Measurements from ENCODE around the gene CTPS1.

Gene CTPS1

DNA sequence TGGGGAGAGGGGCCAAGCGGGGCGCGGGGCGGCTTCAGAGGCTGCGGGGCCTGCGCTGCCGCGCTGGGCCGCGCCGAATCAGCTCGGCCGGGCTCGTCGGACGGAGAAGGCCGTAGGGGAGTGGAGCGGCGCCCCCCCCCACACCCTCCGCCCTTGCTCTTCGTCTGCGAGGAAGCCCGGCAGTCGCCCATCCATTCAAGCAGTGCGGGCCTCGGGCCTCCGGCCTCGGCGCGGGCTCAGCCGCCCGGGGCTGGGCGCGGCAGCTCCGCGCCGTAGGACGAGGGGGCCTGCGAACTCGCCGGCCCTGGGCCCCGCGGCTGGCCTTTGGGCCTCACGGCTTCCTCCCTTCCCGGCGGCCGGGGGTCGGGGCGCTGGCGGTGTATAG, 564 bp downstream of the CTPS1 start:
- Histone ChIP-seq H3F3A (ENCODE audit: low read depth) (no peaks in the 10 kb centered on the region), H3K9ac (ENCODE audit: low read depth, low read length, poor library complexity, severe bottlenecking) (peak overlapping the region; percentile 96), H3K4me1 (ENCODE audit: insufficient read depth, low read length, poor library complexity, severe bottlenecking) (peaks cover 48% of the 10 kb centered on the region), H3K27me3 (ENCODE audit: insufficient read depth, low read length, poor library complexity, severe bottlenecking) (no peaks in the 10 kb centered on the region), H4K20me1 (ENCODE audit: insufficient read depth, low read length, poor library complexity, severe bottlenecking) (peaks cover 43% of the 10 kb centered on the region), H2AFZ (ENCODE audit: low read length) (no peak overlapping the region; the same call in 1 of the 2 replicates), H3K36me3 (ENCODE audit: insufficient read depth, low read length) (peaks cover 17% of the 10 kb centered on the region; the same call in 1 of the 2 replicates), H3K4me2 (ENCODE audit: low read depth, low read length, poor library complexity, severe bottlenecking) (peak overlapping the region; percentile 99), H3K79me2 (ENCODE audit: insufficient read depth, low read length) (peaks cover 56% of the 10 kb centered on the region), H3K9me3 (ENCODE audit: insufficient read depth, low read depth, low read length) (no peaks in the 10 kb centered on the region), H3K4me3 (ENCODE audit: low read length, poor library complexity, severe bottlenecking) (peak overlapping the region; percentile 80), H3K9me2 (replicated peaks; ENCODE audit: low read depth, low read length) (no peaks in the 10 kb centered on the region)
- TF ChIP-seq EZH2phosphoT487 (IDR thresholded peaks at IDR 0.05; ENCODE audit: borderline replicate concordance), result no peak
- TF ChIP-seq CTCF (conservative IDR thresholded peaks at IDR 0.05; ENCODE audit: low read length), result no peak

DNA sequence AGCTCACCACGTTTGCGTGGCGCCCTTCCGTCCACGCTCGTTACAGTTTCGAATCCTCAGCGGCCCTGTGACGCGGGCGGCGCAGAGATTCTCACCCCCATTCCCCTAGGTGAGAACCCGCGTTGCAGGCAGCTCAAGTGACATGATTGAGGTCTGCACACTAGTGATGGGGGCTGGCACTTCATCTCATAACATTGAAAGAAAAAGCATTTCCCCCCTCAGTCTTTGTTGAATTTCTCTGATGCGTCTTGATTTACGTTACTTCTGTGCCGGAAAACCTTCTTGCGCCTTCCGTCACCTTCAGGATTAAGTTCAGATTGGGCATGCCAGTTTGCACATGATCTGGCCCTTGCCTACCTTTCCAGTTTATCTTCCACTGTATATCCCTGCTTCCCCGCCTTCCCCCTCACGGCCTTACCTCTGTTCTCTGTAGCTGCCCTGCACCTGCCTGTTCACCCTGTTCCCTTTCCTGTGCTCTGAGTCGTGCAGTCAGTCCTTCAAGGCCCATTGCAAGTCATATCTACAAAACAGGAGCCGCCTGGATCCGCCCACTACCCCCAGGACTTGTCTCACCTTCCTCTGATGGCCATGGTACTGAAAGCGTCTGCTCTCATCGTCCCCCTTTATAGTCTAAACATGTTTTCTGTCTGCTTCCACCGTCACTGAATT, 1.1 kb downstream of the CTPS1 start:
- Histone ChIP-seq H2AFZ (ENCODE audit: low read length) (no peak overlapping the region; the same call in 1 of the 2 replicates), H3K36me3 (ENCODE audit: insufficient read depth, low read length) (peaks cover 23% of the 10 kb centered on the region; the same call in 1 of the 2 replicates)

GRCh38 chr1:40981691-40982448, 2.4 kb downstream of the CTPS1 start:
- Histone ChIP-seq H3K4me3 (ENCODE audit: low read length, poor library complexity, severe bottlenecking) (peak overlapping the region; percentile 80), H3K9ac (ENCODE audit: low read depth, low read length, poor library complexity, severe bottlenecking) (peak overlapping the region; percentile 96), H3K4me2 (ENCODE audit: low read depth, low read length, poor library complexity, severe bottlenecking) (peak overlapping the region; percentile 99), H3K27me3 (ENCODE audit: insufficient read depth, low read length, poor library complexity, severe bottlenecking) (no peaks in the 10 kb centered on the region), H3K4me1 (ENCODE audit: insufficient read depth, low read length, poor library complexity, severe bottlenecking) (peaks cover 66% of the 10 kb centered on the region), H4K20me1 (ENCODE audit: insufficient read depth, low read length, poor library complexity, severe bottlenecking) (peaks cover 51% of the 10 kb centered on the region), H3F3A (ENCODE audit: low read depth) (no peaks in the 10 kb centered on the region), H3K79me2 (ENCODE audit: insufficient read depth, low read length) (peaks cover 74% of the 10 kb centered on the region), H2AFZ (ENCODE audit: low read length) (no peak overlapping the region), H3K9me3 (ENCODE audit: insufficient read depth, low read depth, low read length) (no peaks in the 10 kb centered on the region), H3K9me2 (replicated peaks; ENCODE audit: low read depth, low read length) (no peaks in the 10 kb centered on the region), H3K36me3 (ENCODE audit: insufficient read depth, low read length) (peaks cover 34% of the 10 kb centered on the region)
- no peak for TF ChIP-seq CTCF (conservative IDR thresholded peaks at IDR 0.05; ENCODE audit: low read length)

More for the DNA sequence above, 1.1 kb downstream of the CTPS1 start:
- TF ChIP-seq CTCF (conservative IDR thresholded peaks at IDR 0.05; ENCODE audit: low read length) (no peak), EZH2phosphoT487 (IDR thresholded peaks at IDR 0.05; ENCODE audit: borderline replicate concordance) (no peak)
- Histone ChIP-seq H3K9ac (ENCODE audit: low read depth, low read length, poor library complexity, severe bottlenecking) (peak overlapping the region; percentile 96), H3K4me3 (ENCODE audit: low read length, poor library complexity, severe bottlenecking) (peak overlapping the region; percentile 80), H3K4me1 (ENCODE audit: insufficient read depth, low read length, poor library complexity, severe bottlenecking) (peaks cover 53% of the 10 kb centered on the region), H3K4me2 (ENCODE audit: low read depth, low read length, poor library complexity, severe bottlenecking) (peak overlapping the region; percentile 99), H3F3A (ENCODE audit: low read depth) (no peaks in the 10 kb centered on the region), H3K9me2 (replicated peaks; ENCODE audit: low read depth, low read length) (no peaks in the 10 kb centered on the region), H4K20me1 (ENCODE audit: insufficient read depth, low read length, poor library complexity, severe bottlenecking) (peaks cover 43% of the 10 kb centered on the region), H3K79me2 (ENCODE audit: insufficient read depth, low read length) (peaks cover 62% of the 10 kb centered on the region), H3K27me3 (ENCODE audit: insufficient read depth, low read length, poor library complexity, severe bottlenecking) (no peaks in the 10 kb centered on the region), H3K9me3 (ENCODE audit: insufficient read depth, low read depth, low read length) (no peaks in the 10 kb centered on the region)

Data from Loucy (cell line).